Mammary epithelial cell (primary cell): ENCODE data around the gene ANKFY1.

Experiments
- EZH2 ChIP-seq: IDR thresholded peaks from 2 replicates; pipeline ENCODE4 v1.6.1; 2012; ENCODE audit warnings: low read length, inconsistent platforms, borderline replicate concordance
- TF ChIP-seq, protein P1 (sequence below), 2 donors: IDR thresholded peaks in 1 of 2; conservative IDR thresholded peaks in 1 of 2; 2 replicates each; pipeline ENCODE4 v1.5.1; 2011 to 2012; ENCODE audit warnings: inconsistent platforms in 2 of 2, low read length in 2 of 2, mild to moderate bottlenecking in 2 of 2, control low read depth in 1 of 2, low read depth in 1 of 2; ENCODE audit not compliant: insufficient read depth in 1 of 2; ENCODE audit errors: extremely low read depth in 1 of 2

DNA sequence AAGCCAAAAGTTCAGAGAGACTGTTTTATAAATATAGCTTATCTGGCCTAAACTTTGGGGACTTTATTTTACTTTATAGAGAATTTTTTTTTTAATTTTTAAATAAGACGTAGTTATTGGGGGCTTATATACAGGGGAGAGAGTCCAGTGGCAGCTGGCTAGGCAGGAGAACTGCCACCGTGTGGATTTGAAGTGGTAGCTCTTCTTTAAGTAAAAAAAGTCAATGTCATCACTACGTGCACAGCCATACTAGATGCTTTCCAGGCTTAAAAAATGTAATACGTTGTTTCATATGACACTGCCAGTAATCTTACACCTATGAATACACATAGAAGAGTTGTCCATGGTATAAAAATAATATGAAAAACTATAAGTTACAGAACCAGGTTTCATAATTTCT is 31.9 kb upstream of the ANKFY1 start:
- TF ChIP-seq, protein P1, sequence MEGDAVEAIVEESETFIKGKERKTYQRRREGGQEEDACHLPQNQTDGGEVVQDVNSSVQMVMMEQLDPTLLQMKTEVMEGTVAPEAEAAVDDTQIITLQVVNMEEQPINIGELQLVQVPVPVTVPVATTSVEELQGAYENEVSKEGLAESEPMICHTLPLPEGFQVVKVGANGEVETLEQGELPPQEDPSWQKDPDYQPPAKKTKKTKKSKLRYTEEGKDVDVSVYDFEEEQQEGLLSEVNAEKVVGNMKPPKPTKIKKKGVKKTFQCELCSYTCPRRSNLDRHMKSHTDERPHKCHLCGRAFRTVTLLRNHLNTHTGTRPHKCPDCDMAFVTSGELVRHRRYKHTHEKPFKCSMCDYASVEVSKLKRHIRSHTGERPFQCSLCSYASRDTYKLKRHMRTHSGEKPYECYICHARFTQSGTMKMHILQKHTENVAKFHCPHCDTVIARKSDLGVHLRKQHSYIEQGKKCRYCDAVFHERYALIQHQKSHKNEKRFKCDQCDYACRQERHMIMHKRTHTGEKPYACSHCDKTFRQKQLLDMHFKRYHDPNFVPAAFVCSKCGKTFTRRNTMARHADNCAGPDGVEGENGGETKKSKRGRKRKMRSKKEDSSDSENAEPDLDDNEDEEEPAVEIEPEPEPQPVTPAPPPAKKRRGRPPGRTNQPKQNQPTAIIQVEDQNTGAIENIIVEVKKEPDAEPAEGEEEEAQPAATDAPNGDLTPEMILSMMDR (conservative IDR thresholded peaks at IDR 0.05 in 1 of 2, IDR thresholded peaks at IDR 0.05 in 1 of 2; ENCODE audit: extremely low read depth in 1 of 2, insufficient read depth in 1 of 2, low read depth in 1 of 2, low read length in 2 of 2) = no peak
- no peak for TF ChIP-seq EZH2
